Measurements from ENCODE around the gene SCN2A. TPM values are rescaled to one million over a fixed set of nuclear protein-coding genes. Genes with fewer than 3 reads are reported as not detected.

The SCN2A gene
- total and polyA plus RNA-seq, 2 of the 4 experiments (the other 2 are of a cell fraction): 0.24 to 0.54 TPM

DNA sequence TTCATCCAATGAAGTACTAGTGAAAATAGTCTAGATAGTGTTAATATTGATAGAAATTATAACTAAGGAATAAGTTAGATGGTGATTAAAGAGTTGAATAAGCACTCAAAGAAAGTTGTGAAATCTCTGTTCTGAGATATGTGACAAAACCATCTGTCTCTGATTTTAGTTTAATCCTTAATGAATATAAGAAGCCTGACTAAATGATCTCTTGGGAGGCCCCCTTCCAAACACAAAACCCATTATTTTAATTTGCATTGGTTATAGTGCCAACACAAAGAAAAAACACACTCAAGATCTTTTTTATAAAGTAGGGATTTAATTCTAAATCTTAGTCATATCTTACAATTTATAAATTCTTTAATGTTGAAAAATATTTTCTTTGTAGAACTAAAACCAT, 34.0 kb downstream of the SCN2A start:
- DNase-seq: no peak

More for the DNA sequence above, 34.0 kb downstream of the SCN2A start:
- Histone ChIP-seq H2BK120ac (ENCODE audit: low read depth, low read length) (no peak overlapping the region), H3K27me3 (ENCODE audit: control insufficient read depth, insufficient read depth, low read length) (no peaks in the 10 kb centered on the region), H3K27ac (ENCODE audit: insufficient read depth, low read length) (no peak overlapping the region), H3K23ac (ENCODE audit: low read depth, low read length) (no peak overlapping the region), H3K4ac (ENCODE audit: low read depth, low read length) (no peak overlapping the region), H3K36me3 (ENCODE audit: control insufficient read depth, insufficient read depth, low read length) (no peaks in the 10 kb centered on the region), H3K79me1 (ENCODE audit: low read depth in 1 of 2, low read length in 2 of 2) (no peaks in the 10 kb centered on the region), H3K18ac (ENCODE audit: low read depth, low read length) (no peak overlapping the region), H2BK5ac (ENCODE audit: low read depth, low read length, poor library complexity, severe bottlenecking) (no peak overlapping the region), H3K9me3 (ENCODE audit: control insufficient read depth, insufficient read depth, low read length) (no peaks in the 10 kb centered on the region), H2BK20ac (ENCODE audit: low read depth, low read length) (no peak overlapping the region), H3K4me1 (ENCODE audit: control insufficient read depth, insufficient read depth, low read length) (no peaks in the 10 kb centered on the region), H2AK9ac (replicated peaks; ENCODE audit: low read depth, low read length, poor library complexity) (no peak overlapping the region), H4K20me1 (ENCODE audit: insufficient read depth, low read length) (no peaks in the 10 kb centered on the region), H3K9me1 (ENCODE audit: insufficient read depth, low read length) (no peaks in the 10 kb centered on the region), H3K4me3 (ENCODE audit: insufficient read depth, low read depth, low read length) (no peak overlapping the region), H4K91ac (ENCODE audit: insufficient read depth, low read depth, low read length) (no peak overlapping the region), H3K56ac (ENCODE audit: extremely low read depth, insufficient read depth, low read length) (no peak overlapping the region), H4K8ac (ENCODE audit: low read depth in 2 of 2, low read length in 2 of 2) (no peak overlapping the region), H2AFZ (replicated peaks; ENCODE audit: low read length, poor library complexity) (no peak overlapping the region), H2AK5ac (ENCODE audit: low read depth, low read length) (no peak overlapping the region), H3K14ac (replicated peaks; ENCODE audit: low read depth, low read length) (no peak overlapping the region), H3K4me2 (ENCODE audit: low read depth, low read length) (no peak overlapping the region), H3K9ac (ENCODE audit: low read depth, low read length) (no peak overlapping the region), H2BK15ac (ENCODE audit: low read depth, low read length) (no peak overlapping the region), H4K5ac (ENCODE audit: low read depth, low read length) (no peak overlapping the region)
- no peak for ATAC-seq (ENCODE audit: low read depth)
- intact Hi-C loops (cut with micrococcal nuclease) (no loop called here), dilution Hi-C loops (cut with HindIII; ENCODE audit: low sequenced_read_pairs, unreplicated experiment) (no loop called here), in situ Hi-C loops (cut with MboI; ENCODE audit: low sequenced_read_pairs) (no loop called here)
- no peak for TF ChIP-seq RCOR1 (IDR thresholded peaks at IDR 0.05; ENCODE audit: insufficient replicate concordance, low read length)
- TF ChIP-seq POLR2A (IDR thresholded peaks at IDR 0.05; ENCODE audit: low read depth, low read length): no peak
- TF ChIP-seq CHD1 (IDR thresholded peaks at IDR 0.05; ENCODE audit: low read depth, low read length): no peak
- TF ChIP-seq RAD21 (IDR thresholded peaks at IDR 0.05; ENCODE audit: low read length): no peak
- no peak for TF ChIP-seq MAFK (IDR thresholded peaks at IDR 0.05; ENCODE audit: low read depth, low read length)
- TF ChIP-seq, protein P1, sequence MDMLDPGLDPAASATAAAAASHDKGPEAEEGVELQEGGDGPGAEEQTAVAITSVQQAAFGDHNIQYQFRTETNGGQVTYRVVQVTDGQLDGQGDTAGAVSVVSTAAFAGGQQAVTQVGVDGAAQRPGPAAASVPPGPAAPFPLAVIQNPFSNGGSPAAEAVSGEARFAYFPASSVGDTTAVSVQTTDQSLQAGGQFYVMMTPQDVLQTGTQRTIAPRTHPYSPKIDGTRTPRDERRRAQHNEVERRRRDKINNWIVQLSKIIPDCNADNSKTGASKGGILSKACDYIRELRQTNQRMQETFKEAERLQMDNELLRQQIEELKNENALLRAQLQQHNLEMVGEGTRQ (IDR thresholded peaks at IDR 0.05; ENCODE audit: low read depth, low read length): no peak
- TF ChIP-seq, protein P2, sequence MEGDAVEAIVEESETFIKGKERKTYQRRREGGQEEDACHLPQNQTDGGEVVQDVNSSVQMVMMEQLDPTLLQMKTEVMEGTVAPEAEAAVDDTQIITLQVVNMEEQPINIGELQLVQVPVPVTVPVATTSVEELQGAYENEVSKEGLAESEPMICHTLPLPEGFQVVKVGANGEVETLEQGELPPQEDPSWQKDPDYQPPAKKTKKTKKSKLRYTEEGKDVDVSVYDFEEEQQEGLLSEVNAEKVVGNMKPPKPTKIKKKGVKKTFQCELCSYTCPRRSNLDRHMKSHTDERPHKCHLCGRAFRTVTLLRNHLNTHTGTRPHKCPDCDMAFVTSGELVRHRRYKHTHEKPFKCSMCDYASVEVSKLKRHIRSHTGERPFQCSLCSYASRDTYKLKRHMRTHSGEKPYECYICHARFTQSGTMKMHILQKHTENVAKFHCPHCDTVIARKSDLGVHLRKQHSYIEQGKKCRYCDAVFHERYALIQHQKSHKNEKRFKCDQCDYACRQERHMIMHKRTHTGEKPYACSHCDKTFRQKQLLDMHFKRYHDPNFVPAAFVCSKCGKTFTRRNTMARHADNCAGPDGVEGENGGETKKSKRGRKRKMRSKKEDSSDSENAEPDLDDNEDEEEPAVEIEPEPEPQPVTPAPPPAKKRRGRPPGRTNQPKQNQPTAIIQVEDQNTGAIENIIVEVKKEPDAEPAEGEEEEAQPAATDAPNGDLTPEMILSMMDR (conservative IDR thresholded peaks at IDR 0.05; ENCODE audit: low read depth, low read length): no peak
- TF ChIP-seq NFE2L2 (IDR thresholded peaks at IDR 0.05; ENCODE audit: low read depth, low read length): no peak
- no peak for TF ChIP-seq CEBPB (IDR thresholded peaks at IDR 0.05; ENCODE audit: low read depth, low read length)
- TF ChIP-seq FOS (IDR thresholded peaks at IDR 0.05; ENCODE audit: low read depth, low read length): no peak
- POLR2A ChIA-PET (ENCODE audit: unreplicated experiment): no interaction called here
- CTCF ChIA-PET: no interaction called here
- BruUV-seq (replicated peaks): no TSS peak
